Transverse colon (tissue), 4 donors: Measurements from ENCODE around the gene IRF6. TPM values are rescaled to one million over a fixed set of nuclear protein-coding genes. Genes with fewer than 3 reads are reported as not detected.
"Not testable (repeated sequence)": the region's sequence is repeated elsewhere in the genome, so short reads cannot be mapped to it uniquely, and the experiment has no call there.

Experiments
- DNase-seq: peaks from one replicate; pipeline ENCODE4 v3.0.0-alpha.2; 2019
- H3K27ac ChIP-seq, 4 donors: fragments of 200-600 bp; sonication (generic); 2 replicates each; pipeline ENCODE4 v1.5.1; 2016 to 2018; ENCODE audit warnings: inconsistent platforms in 4 of 4
- H3K27me3 ChIP-seq: fragments of 200-600 bp; sonication (generic); 2 replicates; pipeline ENCODE4 v1.5.1; 2017; ENCODE audit warnings: inconsistent platforms
- H3K36me3 ChIP-seq, 4 donors: fragments of 200-600 bp; sonication (generic); 2 replicates each; pipeline ENCODE4 v1.5.1; 2017 to 2019; ENCODE audit warnings: inconsistent platforms in 4 of 4
- H3K4me1 ChIP-seq, 4 donors: fragments of 200-600 bp; sonication (generic); 2 replicates each; pipeline ENCODE4 v1.5.1; 2017 to 2020; ENCODE audit warnings: inconsistent platforms in 4 of 4
- H3K4me3 ChIP-seq, 4 donors: fragments of 200-600 bp; sonication (generic); 1 replicate in 1 of 4; 2 replicates in 3 of 4; pipeline versions ENCODE4 v1.5.1 to v1.6.1; 2017 to 2019; ENCODE audit warnings: inconsistent platforms in 4 of 4
- H3K9me3 ChIP-seq, 2 donors: fragments of 200-600 bp; sonication (generic); 2 replicates each; pipeline ENCODE4 v1.5.1; 2017 to 2019; ENCODE audit warnings: inconsistent platforms in 2 of 2
- CTCF ChIP-seq, 5 experiments: fragments of 200-600 bp in 3 of 5; fragments of 450-650 bp in 2 of 5; sonication (generic) in 3 of 5; IDR thresholded peaks; 1 replicate in 2 of 5; 2 replicates in 3 of 5; pipeline ENCODE4 v1.5.1; 2016 to 2017; ENCODE audit warnings: antibody characterized with exemption in 5 of 5, inconsistent platforms in 3 of 5, mild to moderate bottlenecking in 2 of 5, moderate library complexity in 1 of 5
- EP300 ChIP-seq: sonication (generic); formaldehyde crosslinking; IDR thresholded peaks from one replicate; pipeline ENCODE4 v1.6.1; 2017; ENCODE audit warnings: antibody characterized with exemption, low read depth
- POLR2A ChIP-seq: fragments of 450-650 bp; IDR thresholded peaks from one replicate; pipeline ENCODE4 v1.6.1; 2016; ENCODE audit warnings: antibody characterized with exemption, mild to moderate bottlenecking, moderate library complexity
- POLR2AphosphoS5 ChIP-seq, 3 donors: sonication (generic); formaldehyde crosslinking; IDR thresholded peaks; one replicate each; pipeline ENCODE4 v1.6.1; 2016; ENCODE audit warnings: antibody characterized with exemption in 3 of 3
- WGBS, 2 donors: methylation state at CpG; one replicate each; pipeline ENCODE4 v1.1.5; 2018; ENCODE audit warnings: low coverage in 1 of 2; 5-methylcytosine and 5-hydroxymethylcytosine counted together
- in situ Hi-C, 4 donors: fragments of 200-750 bp; cut with MboI; loops; one replicate each; pipeline versions ENCODE4 v1.15.0 to v1.15.1; 2017; ENCODE audit warnings: low sequenced_read_pairs in 3 of 4, low pct_ligation_motif_present in 1 of 4, low pct_unique_long_range_greater_than_20kb in 1 of 4
- intact Hi-C: fragments of 100-400 bp; cut with DNase I; formaldehyde crosslinking; loops from one replicate; pipeline ENCODE4 v1.15.1; 2023; ENCODE audit warnings: low total_unique reads
- total RNA-seq, 4 donors: library from RNA; depleted of rRNA; stranded (reverse); fragments of >200 nt; gene quantifications; one replicate each; pipeline ENCODE4 v1.1.0, GENCODE V29; 2016

Gene IRF6
- total RNA-seq, 4 donors from 2014 or later = 26.1 to 78.0 (median 44.4) TPM

GRCh38 chr1:209797978-209798639 lies 7.8 kb downstream of the IRF6 start:
- Histone ChIP-seq H3K36me3 (peaks cover 0 to 8% (median 0%) of the 10 kb centered on the region in 4 donors), H3K4me1 (no peaks in the 10 kb centered on the region), H3K27me3 (no peaks in the 10 kb centered on the region), H3K27ac (no peak overlapping the region), H3K4me3 (no peak overlapping the region), H3K9me3 (no peaks in the 10 kb centered on the region)
- no peak for DNase-seq
- WGBS, 2 donors = 81 to 91% methylated on average over 6 to 9 of the region's 9 CpGs
- in situ Hi-C loops = no loop called here
- intact Hi-C loops = no loop called here
- TF ChIP-seq POLR2AphosphoS5 (IDR thresholded peaks at IDR 0.05) = no peak
- no peak for TF ChIP-seq CTCF (IDR thresholded peaks at IDR 0.05)
- TF ChIP-seq EP300 = no peak
- TF ChIP-seq POLR2A = no peak

GRCh38 chr1:209793711-209794110 lies 12.2 kb downstream of the IRF6 start:
- peaks cover 0 to 24% (median 11%) of the 10 kb centered on the region in 4 donors for H3K4me1 ChIP-seq
- intact Hi-C loops, H3K4me3 ChIP-seq, H3K27ac ChIP-seq, in situ Hi-C loops, DNase-seq, H3K27me3 ChIP-seq, H3K9me3 ChIP-seq, H3K36me3 ChIP-seq: not testable (repeated sequence)
- 86% methylated on average over 3 of the region's 3 CpGs; no CpG with 5 or more reads in 1 of the 2 donors for WGBS, 2 donors

GRCh38 chr1:209791920-209792319 lies 14.0 kb downstream of the IRF6 start:
- peak; percentile 65 for DNase-seq
- intact Hi-C loops = no loop called here

GRCh38 chr1:209790286-209791193 lies 15.4 kb downstream of the IRF6 start:
- Histone ChIP-seq H3K27ac (peak overlapping the region; percentile 74 to 80 (median 76)), H3K27me3 (no peaks in the 10 kb centered on the region), H3K9me3 (no peaks in the 10 kb centered on the region), H3K4me1 (peaks cover 10 to 51% (median 22%) of the 10 kb centered on the region in 4 donors), H3K4me3 (no peak overlapping the region), H3K36me3 (peaks cover 0 to 8% (median 4%) of the 10 kb centered on the region in 4 donors)
- in situ Hi-C loops (no loop called here), intact Hi-C loops (no loop called here)
- 45 to 80% methylated on average over 1 to 9 of the region's 10 CpGs for WGBS, 2 donors
- DNase-seq = peak; percentile 18
- TF ChIP-seq POLR2A = no peak
- TF ChIP-seq CTCF (IDR thresholded peaks at IDR 0.05) = no peak
- peak in 2 of 3 donors; percentile 41 to 54 for TF ChIP-seq POLR2AphosphoS5 (IDR thresholded peaks at IDR 0.05)

More at GRCh38 chr1:209791920-209792319, 14.0 kb downstream of the IRF6 start:
- Histone ChIP-seq H3K36me3 (peaks cover 0 to 8% (median 4%) of the 10 kb centered on the region in 4 donors), H3K4me3 (no peak overlapping the region), H3K4me1 (peaks cover 10 to 39% (median 21%) of the 10 kb centered on the region in 4 donors), H3K9me3 (no peaks in the 10 kb centered on the region), H3K27ac (peak overlapping the region; percentile 74 to 80 (median 76)), H3K27me3 (no peaks in the 10 kb centered on the region)
- no peak for TF ChIP-seq POLR2AphosphoS5 (IDR thresholded peaks at IDR 0.05)
- TF ChIP-seq POLR2A = no peak
- TF ChIP-seq CTCF (IDR thresholded peaks at IDR 0.05) = no peak
- TF ChIP-seq EP300 = no peak
- 80% methylated on average over 1 of the region's 1 CpG; no CpG with 5 or more reads in 1 of the 2 donors for WGBS, 2 donors
- in situ Hi-C loops = no loop called here
